Measurements from ENCODE around the gene S100A7A. TPM values are rescaled to one million over a fixed set of nuclear protein-coding genes. Genes with fewer than 3 reads are reported as not detected.

Gene S100A7A
- total and polyA plus RNA-seq, 4 donors, result not detected

DNA sequence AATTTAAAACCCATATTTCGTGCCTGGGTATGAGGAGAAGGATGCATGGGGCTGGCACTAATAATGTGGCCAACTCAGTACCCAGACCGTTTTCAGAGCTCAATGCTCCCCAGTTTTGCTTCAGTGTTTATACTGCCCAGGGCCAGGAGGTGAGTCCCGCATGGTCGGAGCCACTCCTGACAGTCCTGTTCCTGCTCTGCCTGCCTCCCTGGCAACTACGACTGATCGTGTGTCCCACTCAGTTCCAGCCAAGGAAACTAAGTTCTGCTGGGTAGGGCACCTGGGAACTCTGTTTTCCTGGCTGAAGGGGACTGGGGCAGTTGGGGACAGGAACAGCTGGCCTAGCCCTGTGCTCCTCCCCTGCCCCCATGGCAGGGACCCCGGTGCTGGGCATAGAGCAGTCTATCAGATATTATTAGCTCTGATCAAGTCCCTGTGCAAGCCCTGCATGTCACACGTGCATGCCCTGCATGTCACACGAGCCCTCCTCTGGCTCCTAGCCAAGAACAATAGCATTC is 25.0 kb downstream of the S100A7A start:
- WGBS, result 62% methylated on average over 9 of the region's 9 CpGs
- Histone ChIP-seq H3K36me3 (ENCODE audit: control insufficient read depth in 4 of 4, insufficient read depth in 3 of 4, low read depth in 1 of 4, low read length in 3 of 4) (no peaks in the 10 kb centered on the region), H3K9me3 (ENCODE audit: control insufficient read depth in 4 of 4, low read length in 3 of 4) (peaks cover 0 to 2% (median 0%) of the 10 kb centered on the region in 4 donors), H3K4me3 (ENCODE audit: low read depth in 1 of 3, low read length in 3 of 3) (no peak overlapping the region), H3K9ac (ENCODE audit: low read depth in 1 of 2, low read length in 2 of 2) (no peak overlapping the region), H3K27me3 (ENCODE audit: control insufficient read depth in 4 of 4, insufficient read depth in 4 of 4, low read length in 3 of 4) (peaks cover 0 to 4% (median 0%) of the 10 kb centered on the region in 4 donors), H3K27ac (ENCODE audit: low read depth in 1 of 2, low read length in 2 of 2) (no peak overlapping the region), H3K4me1 (ENCODE audit: control insufficient read depth in 4 of 4, insufficient read depth in 4 of 4, low read length in 3 of 4) (no peaks in the 10 kb centered on the region)
- TF ChIP-seq HNF4A (conservative IDR thresholded peaks at IDR 0.05) (no peak), SP1 (IDR thresholded peaks at IDR 0.05) (no peak), GABPA (IDR thresholded peaks at IDR 0.05 in 1 of 2, conservative IDR thresholded peaks at IDR 0.05 in 1 of 2) (no peak)
- no peak for DNase-seq (ENCODE audit: low spot score)

DNA sequence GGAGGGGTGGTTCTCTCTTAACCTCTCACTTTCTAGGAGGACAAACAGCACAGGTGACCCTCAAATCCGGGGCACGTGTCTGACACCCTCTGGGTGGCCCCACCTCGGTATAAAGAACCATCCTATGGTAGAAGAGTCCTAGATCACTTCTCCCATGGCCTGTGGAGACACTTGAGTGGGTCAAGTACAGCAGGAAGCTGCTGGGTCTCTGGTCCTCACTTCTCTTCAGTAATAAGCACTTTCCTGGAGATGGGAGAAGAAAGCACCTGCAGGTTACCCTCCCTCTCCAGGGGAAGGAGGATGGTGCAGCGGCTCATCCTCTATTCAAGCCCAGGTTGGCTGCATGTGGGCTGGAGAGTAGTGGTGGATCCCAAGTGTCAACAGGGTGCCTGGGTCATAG is 27.2 kb downstream of the S100A7A start:
- Histone ChIP-seq H3K36me3 (ENCODE audit: control insufficient read depth in 4 of 4, insufficient read depth in 3 of 4, low read depth in 1 of 4, low read length in 3 of 4) (no peaks in the 10 kb centered on the region), H3K9ac (ENCODE audit: low read depth in 1 of 2, low read length in 2 of 2) (no peak overlapping the region), H3K27ac (ENCODE audit: low read depth in 1 of 2, low read length in 2 of 2) (no peak overlapping the region), H3K9me3 (ENCODE audit: control insufficient read depth in 4 of 4, low read length in 3 of 4) (peaks cover 0 to 2% (median 0%) of the 10 kb centered on the region in 4 donors), H3K4me1 (ENCODE audit: control insufficient read depth in 4 of 4, insufficient read depth in 4 of 4, low read length in 3 of 4) (no peaks in the 10 kb centered on the region), H3K27me3 (ENCODE audit: control insufficient read depth in 4 of 4, insufficient read depth in 4 of 4, low read length in 3 of 4) (peaks cover 0 to 4% (median 0%) of the 10 kb centered on the region in 4 donors), H3K4me3 (ENCODE audit: low read depth in 1 of 3, low read length in 3 of 3) (no peak overlapping the region)
- TF ChIP-seq, protein P1, sequence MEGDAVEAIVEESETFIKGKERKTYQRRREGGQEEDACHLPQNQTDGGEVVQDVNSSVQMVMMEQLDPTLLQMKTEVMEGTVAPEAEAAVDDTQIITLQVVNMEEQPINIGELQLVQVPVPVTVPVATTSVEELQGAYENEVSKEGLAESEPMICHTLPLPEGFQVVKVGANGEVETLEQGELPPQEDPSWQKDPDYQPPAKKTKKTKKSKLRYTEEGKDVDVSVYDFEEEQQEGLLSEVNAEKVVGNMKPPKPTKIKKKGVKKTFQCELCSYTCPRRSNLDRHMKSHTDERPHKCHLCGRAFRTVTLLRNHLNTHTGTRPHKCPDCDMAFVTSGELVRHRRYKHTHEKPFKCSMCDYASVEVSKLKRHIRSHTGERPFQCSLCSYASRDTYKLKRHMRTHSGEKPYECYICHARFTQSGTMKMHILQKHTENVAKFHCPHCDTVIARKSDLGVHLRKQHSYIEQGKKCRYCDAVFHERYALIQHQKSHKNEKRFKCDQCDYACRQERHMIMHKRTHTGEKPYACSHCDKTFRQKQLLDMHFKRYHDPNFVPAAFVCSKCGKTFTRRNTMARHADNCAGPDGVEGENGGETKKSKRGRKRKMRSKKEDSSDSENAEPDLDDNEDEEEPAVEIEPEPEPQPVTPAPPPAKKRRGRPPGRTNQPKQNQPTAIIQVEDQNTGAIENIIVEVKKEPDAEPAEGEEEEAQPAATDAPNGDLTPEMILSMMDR (IDR thresholded peaks at IDR 0.05; ENCODE audit: low read depth, low read length, missing input control), result no peak
- TF ChIP-seq, protein P2, sequence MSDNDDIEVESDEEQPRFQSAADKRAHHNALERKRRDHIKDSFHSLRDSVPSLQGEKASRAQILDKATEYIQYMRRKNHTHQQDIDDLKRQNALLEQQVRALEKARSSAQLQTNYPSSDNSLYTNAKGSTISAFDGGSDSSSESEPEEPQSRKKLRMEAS (IDR thresholded peaks at IDR 0.05), result no peak
- TF ChIP-seq SP1 (IDR thresholded peaks at IDR 0.05) (no peak), YY1 (IDR thresholded peaks at IDR 0.05) (no peak), RXRA (IDR thresholded peaks at IDR 0.05) (no peak), HNF4A (conservative IDR thresholded peaks at IDR 0.05) (no peak), FOXA1 (IDR thresholded peaks at IDR 0.05) (no peak)
- TF ChIP-seq, protein P3, sequence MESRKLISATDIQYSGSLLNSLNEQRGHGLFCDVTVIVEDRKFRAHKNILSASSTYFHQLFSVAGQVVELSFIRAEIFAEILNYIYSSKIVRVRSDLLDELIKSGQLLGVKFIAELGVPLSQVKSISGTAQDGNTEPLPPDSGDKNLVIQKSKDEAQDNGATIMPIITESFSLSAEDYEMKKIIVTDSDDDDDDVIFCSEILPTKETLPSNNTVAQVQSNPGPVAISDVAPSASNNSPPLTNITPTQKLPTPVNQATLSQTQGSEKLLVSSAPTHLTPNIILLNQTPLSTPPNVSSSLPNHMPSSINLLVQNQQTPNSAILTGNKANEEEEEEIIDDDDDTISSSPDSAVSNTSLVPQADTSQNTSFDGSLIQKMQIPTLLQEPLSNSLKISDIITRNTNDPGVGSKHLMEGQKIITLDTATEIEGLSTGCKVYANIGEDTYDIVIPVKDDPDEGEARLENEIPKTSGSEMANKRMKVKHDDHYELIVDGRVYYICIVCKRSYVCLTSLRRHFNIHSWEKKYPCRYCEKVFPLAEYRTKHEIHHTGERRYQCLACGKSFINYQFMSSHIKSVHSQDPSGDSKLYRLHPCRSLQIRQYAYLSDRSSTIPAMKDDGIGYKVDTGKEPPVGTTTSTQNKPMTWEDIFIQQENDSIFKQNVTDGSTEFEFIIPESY (IDR thresholded peaks at IDR 0.05), result no peak
- TF ChIP-seq, protein P4, sequence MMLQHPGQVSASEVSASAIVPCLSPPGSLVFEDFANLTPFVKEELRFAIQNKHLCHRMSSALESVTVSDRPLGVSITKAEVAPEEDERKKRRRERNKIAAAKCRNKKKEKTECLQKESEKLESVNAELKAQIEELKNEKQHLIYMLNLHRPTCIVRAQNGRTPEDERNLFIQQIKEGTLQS (IDR thresholded peaks at IDR 0.05), result no peak
- no peak for DNase-seq (ENCODE audit: low spot score)
- WGBS, result 50% methylated on average over 4 of the region's 4 CpGs

DNA sequence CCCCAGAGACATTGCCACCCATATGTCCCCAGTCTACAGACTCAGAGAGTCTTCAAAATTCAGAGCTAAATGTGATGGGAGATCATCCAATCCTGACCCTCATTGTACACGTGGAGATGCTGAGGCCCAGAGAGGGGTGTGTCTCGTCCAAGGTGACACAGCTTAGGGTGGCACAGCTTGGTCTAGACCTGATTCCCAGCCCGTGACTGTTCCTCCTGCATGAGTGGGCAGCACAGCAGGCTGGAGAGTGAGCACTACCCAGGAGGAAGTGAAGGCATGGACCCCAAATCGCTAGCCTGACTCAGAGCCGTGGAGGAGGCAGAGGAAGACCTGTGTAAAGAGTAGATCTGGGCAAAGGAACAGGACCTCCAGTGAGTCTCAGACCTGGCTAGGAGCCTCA is 27.8 kb downstream of the S100A7A start:
- 60% methylated on average over 5 of the region's 5 CpGs for WGBS
- H3K27me3 ChIP-seq (ENCODE audit: control insufficient read depth in 4 of 4, insufficient read depth in 4 of 4, low read length in 3 of 4), result peaks cover 0 to 5% (median 2%) of the 10 kb centered on the region in 4 donors
- H3K9me3 ChIP-seq (ENCODE audit: control insufficient read depth in 4 of 4, low read length in 3 of 4), result peaks cover 0 to 2% (median 0%) of the 10 kb centered on the region in 4 donors
- no peak overlapping the region for H3K4me3 ChIP-seq (ENCODE audit: low read depth in 1 of 3, low read length in 3 of 3)
- no peak overlapping the region for H3K27ac ChIP-seq (ENCODE audit: low read depth in 1 of 2, low read length in 2 of 2)
- no peaks in the 10 kb centered on the region for H3K4me1 ChIP-seq (ENCODE audit: control insufficient read depth in 4 of 4, insufficient read depth in 4 of 4, low read length in 3 of 4)
- no peak for DNase-seq (ENCODE audit: low spot score)
- H3K9ac ChIP-seq (ENCODE audit: low read depth in 1 of 2, low read length in 2 of 2), result no peak overlapping the region
- H3K36me3 ChIP-seq (ENCODE audit: control insufficient read depth in 4 of 4, insufficient read depth in 3 of 4, low read depth in 1 of 4, low read length in 3 of 4), result no peaks in the 10 kb centered on the region
- TF ChIP-seq HNF4A (conservative IDR thresholded peaks at IDR 0.05) (no peak), FOXA1 (IDR thresholded peaks at IDR 0.05) (no peak), SP1 (IDR thresholded peaks at IDR 0.05) (no peak), NR2F2 (IDR thresholded peaks at IDR 0.05) (no peak), TAF1 (conservative IDR thresholded peaks at IDR 0.05) (no peak), JUND (IDR thresholded peaks at IDR 0.05) (no peak), RAD21 (IDR thresholded peaks at IDR 0.05) (no peak), GABPA (IDR thresholded peaks at IDR 0.05 in 1 of 2, conservative IDR thresholded peaks at IDR 0.05 in 1 of 2) (no peak), YY1 (IDR thresholded peaks at IDR 0.05) (no peak)
- TF ChIP-seq, protein P5, sequence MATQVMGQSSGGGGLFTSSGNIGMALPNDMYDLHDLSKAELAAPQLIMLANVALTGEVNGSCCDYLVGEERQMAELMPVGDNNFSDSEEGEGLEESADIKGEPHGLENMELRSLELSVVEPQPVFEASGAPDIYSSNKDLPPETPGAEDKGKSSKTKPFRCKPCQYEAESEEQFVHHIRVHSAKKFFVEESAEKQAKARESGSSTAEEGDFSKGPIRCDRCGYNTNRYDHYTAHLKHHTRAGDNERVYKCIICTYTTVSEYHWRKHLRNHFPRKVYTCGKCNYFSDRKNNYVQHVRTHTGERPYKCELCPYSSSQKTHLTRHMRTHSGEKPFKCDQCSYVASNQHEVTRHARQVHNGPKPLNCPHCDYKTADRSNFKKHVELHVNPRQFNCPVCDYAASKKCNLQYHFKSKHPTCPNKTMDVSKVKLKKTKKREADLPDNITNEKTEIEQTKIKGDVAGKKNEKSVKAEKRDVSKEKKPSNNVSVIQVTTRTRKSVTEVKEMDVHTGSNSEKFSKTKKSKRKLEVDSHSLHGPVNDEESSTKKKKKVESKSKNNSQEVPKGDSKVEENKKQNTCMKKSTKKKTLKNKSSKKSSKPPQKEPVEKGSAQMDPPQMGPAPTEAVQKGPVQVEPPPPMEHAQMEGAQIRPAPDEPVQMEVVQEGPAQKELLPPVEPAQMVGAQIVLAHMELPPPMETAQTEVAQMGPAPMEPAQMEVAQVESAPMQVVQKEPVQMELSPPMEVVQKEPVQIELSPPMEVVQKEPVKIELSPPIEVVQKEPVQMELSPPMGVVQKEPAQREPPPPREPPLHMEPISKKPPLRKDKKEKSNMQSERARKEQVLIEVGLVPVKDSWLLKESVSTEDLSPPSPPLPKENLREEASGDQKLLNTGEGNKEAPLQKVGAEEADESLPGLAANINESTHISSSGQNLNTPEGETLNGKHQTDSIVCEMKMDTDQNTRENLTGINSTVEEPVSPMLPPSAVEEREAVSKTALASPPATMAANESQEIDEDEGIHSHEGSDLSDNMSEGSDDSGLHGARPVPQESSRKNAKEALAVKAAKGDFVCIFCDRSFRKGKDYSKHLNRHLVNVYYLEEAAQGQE (IDR thresholded peaks at IDR 0.05), result no peak
- TF ChIP-seq, protein P2 (IDR thresholded peaks at IDR 0.05), result no peak
- TF ChIP-seq, protein P4 (IDR thresholded peaks at IDR 0.05), result no peak
- TF ChIP-seq, protein P1 (IDR thresholded peaks at IDR 0.05; ENCODE audit: low read depth, low read length, missing input control), result no peak
